ENCODE results near the gene MYL9.

DNA sequence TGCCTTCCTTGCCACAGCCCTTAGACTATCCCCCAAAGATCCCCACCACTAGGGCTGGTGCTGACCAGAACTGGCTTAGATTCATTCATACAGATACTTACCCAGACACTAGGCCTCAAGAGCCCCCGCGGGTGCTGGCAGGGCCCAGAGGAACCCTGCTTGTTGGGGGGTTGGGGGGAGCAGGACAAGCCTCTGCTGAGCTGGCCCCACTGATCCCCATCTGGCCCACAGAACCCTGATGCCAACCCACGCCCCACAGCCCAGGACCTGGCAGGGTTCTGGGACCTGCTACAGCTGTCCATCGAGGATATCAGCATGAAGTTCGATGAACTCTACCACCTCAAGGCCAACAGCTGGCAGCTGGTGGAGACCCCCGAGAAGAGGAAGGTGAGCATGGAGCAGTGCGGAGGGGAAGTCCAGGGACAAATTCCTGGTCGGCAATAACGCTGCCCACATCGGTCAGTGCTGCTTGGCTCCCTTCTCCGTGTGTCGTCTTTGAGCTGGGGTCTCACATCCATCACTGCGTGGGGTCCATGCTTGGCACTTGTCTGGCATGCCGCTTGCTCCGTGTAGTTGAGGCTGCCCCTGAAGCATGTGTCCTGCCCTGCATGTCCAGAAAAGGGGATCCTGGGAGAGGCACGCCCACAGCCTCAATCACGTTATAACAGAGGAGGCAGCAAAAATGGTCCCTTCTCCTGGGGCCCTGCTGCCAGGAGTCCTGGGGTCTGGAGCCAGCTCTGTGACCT, 15.5 kb upstream of the MYL9 start:
- TF ChIP-seq, protein P1, sequence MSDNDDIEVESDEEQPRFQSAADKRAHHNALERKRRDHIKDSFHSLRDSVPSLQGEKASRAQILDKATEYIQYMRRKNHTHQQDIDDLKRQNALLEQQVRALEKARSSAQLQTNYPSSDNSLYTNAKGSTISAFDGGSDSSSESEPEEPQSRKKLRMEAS (IDR thresholded peaks at IDR 0.05; ENCODE audit: low read depth, low read length), result no peak
- TF ChIP-seq, protein P2, sequence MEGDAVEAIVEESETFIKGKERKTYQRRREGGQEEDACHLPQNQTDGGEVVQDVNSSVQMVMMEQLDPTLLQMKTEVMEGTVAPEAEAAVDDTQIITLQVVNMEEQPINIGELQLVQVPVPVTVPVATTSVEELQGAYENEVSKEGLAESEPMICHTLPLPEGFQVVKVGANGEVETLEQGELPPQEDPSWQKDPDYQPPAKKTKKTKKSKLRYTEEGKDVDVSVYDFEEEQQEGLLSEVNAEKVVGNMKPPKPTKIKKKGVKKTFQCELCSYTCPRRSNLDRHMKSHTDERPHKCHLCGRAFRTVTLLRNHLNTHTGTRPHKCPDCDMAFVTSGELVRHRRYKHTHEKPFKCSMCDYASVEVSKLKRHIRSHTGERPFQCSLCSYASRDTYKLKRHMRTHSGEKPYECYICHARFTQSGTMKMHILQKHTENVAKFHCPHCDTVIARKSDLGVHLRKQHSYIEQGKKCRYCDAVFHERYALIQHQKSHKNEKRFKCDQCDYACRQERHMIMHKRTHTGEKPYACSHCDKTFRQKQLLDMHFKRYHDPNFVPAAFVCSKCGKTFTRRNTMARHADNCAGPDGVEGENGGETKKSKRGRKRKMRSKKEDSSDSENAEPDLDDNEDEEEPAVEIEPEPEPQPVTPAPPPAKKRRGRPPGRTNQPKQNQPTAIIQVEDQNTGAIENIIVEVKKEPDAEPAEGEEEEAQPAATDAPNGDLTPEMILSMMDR (IDR thresholded peaks at IDR 0.05; ENCODE audit: low read depth, low read length), result no peak
- TF ChIP-seq POLR2A (IDR thresholded peaks at IDR 0.05; ENCODE audit: extremely low read depth, insufficient read length), result no peak
- no peak for TF ChIP-seq MYC (IDR thresholded peaks at IDR 0.05; ENCODE audit: low read depth, low read length)

All from NB4 (cell line).